Kidney (tissue), 14 donors: ENCODE results near the gene WNT3. TPM values are rescaled to one million over a fixed set of nuclear protein-coding genes. Genes with fewer than 3 reads are reported as not detected.
A peak's percentile ranks its signal among the peaks of the same experiment; 100 is the strongest.

ENCODE experiments used
- DNase-seq, 5 donors: peaks; one replicate each; pipeline ENCODE4 v3.0.0-alpha.2; 2013 to 2020
- FAIRE-seq: peaks from 2 replicates; lab custom pipeline; 2012; peaks lifted over from hg19 to GRCh38; lab: Jason Lieb, UNC
- H3K27ac ChIP-seq, 2 donors: one replicate each; pipeline ENCODE4 v1.7.0; 2013; ENCODE audit warnings: low read depth in 2 of 2, low read length in 2 of 2, inconsistent platforms in 1 of 2
- H3K27me3 ChIP-seq: one replicate; pipeline ENCODE4 v1.7.1; 2013; ENCODE audit warnings: low read length, inconsistent platforms; ENCODE audit not compliant: control insufficient read depth, insufficient read depth
- H3K36me3 ChIP-seq, 3 donors: one replicate each; pipeline versions ENCODE4 v1.7.0 to v1.7.1; 2013; ENCODE audit warnings: low read length in 3 of 3, control low read depth in 1 of 3, inconsistent platforms in 1 of 3; ENCODE audit not compliant: insufficient read depth in 3 of 3, control insufficient read depth in 2 of 3
- H3K4me1 ChIP-seq, 3 donors: one replicate each; pipeline versions ENCODE4 v1.7.0 to v1.7.1; 2013; ENCODE audit warnings: low read length in 3 of 3, inconsistent platforms in 1 of 3, low read depth in 1 of 3; ENCODE audit not compliant: control insufficient read depth in 2 of 3, insufficient read depth in 2 of 3
- H3K4me3 ChIP-seq, 3 donors: one replicate each; pipeline versions ENCODE4 v1.7.0 to v1.8.1; 2013; ENCODE audit warnings: low read length in 3 of 3, control low read depth in 1 of 3, inconsistent platforms in 1 of 3
- H3K9ac ChIP-seq, 3 donors: one replicate each; pipeline versions ENCODE4 v1.7.0 to v1.7.1; 2013; ENCODE audit warnings: low read length in 3 of 3, control low read depth in 1 of 3, inconsistent platforms in 1 of 3
- H3K9me3 ChIP-seq, 3 donors: one replicate each; pipeline versions ENCODE4 v1.7.0 to v1.7.1; 2013; ENCODE audit warnings: low read length in 3 of 3, control low read depth in 1 of 3, inconsistent platforms in 1 of 3; ENCODE audit not compliant: control insufficient read depth in 2 of 3, insufficient read depth in 1 of 3
- CTCF ChIP-seq: IDR thresholded peaks from 3 replicates; pipeline ENCODE4 v1.5.1; 2012; ENCODE audit warnings: mild to moderate bottlenecking, moderate library complexity, borderline replicate concordance; ENCODE audit not compliant: insufficient read depth; ENCODE audit errors: extremely low read depth
- intact Hi-C: fragments of 100-400 bp; cut with DNase I; formaldehyde crosslinking; loops from one replicate; pipeline ENCODE4 v1.11.1; 2022
- polyA plus RNA-seq: library from polyadenylated mRNA; stranded (reverse); fragments of 350-450 nt; fragmentation: Illumina TruSeq; extraction: RNeasy Lipid Tissue Mini Kit (QIAGEN cat#74804); gene quantifications from one replicate; pipeline ENCODE4 v1.2.3, GENCODE V29; 2014; ENCODE audit warnings: low read depth, low replicate concordance; ENCODE audit not compliant: insufficient read depth
- total RNA-seq: library from RNA; stranded (reverse); fragmentation: NEBNext Ultra II Directional; extraction: Animal tissue kit (Norgen Biotek cat#: 25700); gene quantifications from one replicate; pipeline ENCODE4 v1.2.1, GENCODE V29; 2021
- donor health status: control.
- donor health status: control.
- donor health status: control.
- donor health status: control.
- donor health status: control.
- donor health status: DM: yes; HTN: yes; CAD: no.
- donor health status: Normal renal cell carcinoma (clear cell type).

WNT3 gene
- total and polyA plus RNA-seq, 2 donors from 2014 or later = 0.38 to 1.3 TPM

GRCh38 chr17:46821482-46822387 is 3.2 kb upstream of the WNT3 start:
- DNase-seq (peak in 1 of 5 donors; percentile 47), FAIRE-seq (no peak)
- intact Hi-C loops = no loop called here
- no peak overlapping the region for H3K9ac ChIP-seq
- H3K4me3 ChIP-seq = no peak overlapping the region
- H3K27me3 ChIP-seq = peaks cover 40% of the 10 kb centered on the region
- no peaks in the 10 kb centered on the region for H3K36me3 ChIP-seq
- H3K27ac ChIP-seq = no peak overlapping the region
- peaks cover 0 to 7% (median 0%) of the 10 kb centered on the region in 3 donors for H3K4me1 ChIP-seq
- no peak for TF ChIP-seq CTCF
- no peaks in the 10 kb centered on the region for H3K9me3 ChIP-seq

GRCh38 chr17:46820592-46821450 is 2.3 kb upstream of the WNT3 start:
- DNase-seq (peak in 1 of 5 donors; percentile 25), FAIRE-seq (no peak)
- no peak overlapping the region for H3K4me3 ChIP-seq
- H3K9ac ChIP-seq = no peak overlapping the region
- intact Hi-C loops = no loop called here
- H3K27ac ChIP-seq = no peak overlapping the region
- TF ChIP-seq CTCF = no peak
- H3K9me3 ChIP-seq = no peaks in the 10 kb centered on the region
- peaks cover 0 to 7% (median 0%) of the 10 kb centered on the region in 3 donors for H3K4me1 ChIP-seq
- H3K36me3 ChIP-seq = no peaks in the 10 kb centered on the region
- peaks cover 44% of the 10 kb centered on the region for H3K27me3 ChIP-seq

- DNase-seq = no peak
- TF ChIP-seq CTCF = no peak
- no peaks in the 10 kb centered on the region for H3K36me3 ChIP-seq
- peaks cover 44% of the 10 kb centered on the region for H3K27me3 ChIP-seq
- H3K4me1 ChIP-seq = peaks cover 0 to 7% (median 0%) of the 10 kb centered on the region in 3 donors
- no peak overlapping the region for H3K27ac ChIP-seq
- no peaks in the 10 kb centered on the region for H3K9me3 ChIP-seq
- FAIRE-seq = no peak
- no peak overlapping the region for H3K4me3 ChIP-seq
- intact Hi-C loops = no loop called here
- no peak overlapping the region for H3K9ac ChIP-seq
Observed at GRCh38 chr17:46819906-46820351, 1.4 kb upstream of the WNT3 start.
